ENCODE results near the gene GDF9. TPM values are rescaled to one million over a fixed set of nuclear protein-coding genes. Genes with fewer than 3 reads are reported as not detected.

The GDF9 gene
- total RNA-seq, 1 experiment from 2014 or later: 0.51 TPM

DNA sequence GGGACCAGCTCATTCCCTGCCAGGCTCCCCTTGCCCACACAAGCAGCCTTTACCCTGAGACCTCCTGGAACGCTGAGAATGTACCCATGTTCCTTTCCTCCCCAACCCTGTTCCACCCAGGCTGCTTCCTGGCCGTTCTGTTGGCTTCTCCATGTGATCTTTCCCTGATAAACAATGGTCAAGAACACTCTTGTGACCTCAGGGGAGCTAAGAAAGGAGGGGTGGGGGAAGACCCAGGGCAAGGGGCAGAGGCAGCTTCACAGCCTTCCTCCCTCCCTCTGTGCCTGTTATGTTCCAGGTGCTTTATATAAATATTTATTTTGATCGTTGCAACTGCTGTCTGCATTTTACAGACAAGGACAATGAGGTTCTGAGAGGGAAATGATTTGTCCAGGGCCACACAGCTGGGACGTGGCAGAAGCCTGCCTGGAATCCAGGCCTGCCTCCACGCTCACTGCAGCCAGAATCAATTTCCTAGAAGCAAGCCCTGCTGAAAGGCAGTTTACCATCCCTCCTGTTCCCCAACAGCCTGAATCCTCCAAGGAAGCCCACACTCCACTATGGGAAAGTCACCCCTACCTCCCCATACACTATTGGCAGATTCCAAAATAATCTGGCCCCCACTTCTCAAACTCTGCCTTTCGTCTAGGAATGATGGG lies 39.7 kb downstream of the GDF9 start:
- Mint-ChIP-seq H3K4me1 (ENCODE audit: insufficient read depth, unreplicated experiment) (peaks cover 20% of the 10 kb centered on the region), H3K27ac (ENCODE audit: low read depth, unreplicated experiment) (no peak overlapping the region), H3K4me3 (ENCODE audit: unreplicated experiment) (no peak overlapping the region), H3K27me3 (ENCODE audit: insufficient read depth, unreplicated experiment) (no peaks in the 10 kb centered on the region), H3K36me3 (ENCODE audit: insufficient read depth, unreplicated experiment) (peaks cover 34% of the 10 kb centered on the region), H3K9me3 (ENCODE audit: unreplicated experiment) (no peaks in the 10 kb centered on the region)
- CTCF ChIA-PET: interaction anchor here (0.6 to 10.4 kb wide), 8 partner anchors 9 to 300 kb away, joined by 3 to 211 read pairs (median 10); partner anchors contain the start of genes GDF9 and UQCRQ
- no peak for TF ChIP-seq CTCF (IDR thresholded peaks at IDR 0.05; ENCODE audit: unreplicated experiment)
- no peak for DNase-seq (ENCODE audit: unreplicated experiment)
- intact Hi-C loops (cut with micrococcal nuclease): no loop called here
- POLR2A ChIA-PET: interaction anchor here (0.6 to 10.9 kb wide), 5 partner anchors 8 to 630 kb away, joined by 3 to 176 read pairs (median 3); partner anchors contain the start of genes GDF9, LEAP2 and UQCRQ
- no TSS peak for BruUV-seq (replicated peaks)

GRCh38 chr5:132825834-132826391 lies 40.4 kb downstream of the GDF9 start:
- Mint-ChIP-seq H3K4me1 (ENCODE audit: insufficient read depth, unreplicated experiment) (peaks cover 14% of the 10 kb centered on the region), H3K9me3 (ENCODE audit: unreplicated experiment) (no peaks in the 10 kb centered on the region), H3K36me3 (ENCODE audit: insufficient read depth, unreplicated experiment) (peaks cover 30% of the 10 kb centered on the region), H3K27me3 (ENCODE audit: insufficient read depth, unreplicated experiment) (no peaks in the 10 kb centered on the region), H3K27ac (ENCODE audit: low read depth, unreplicated experiment) (no peak overlapping the region), H3K4me3 (ENCODE audit: unreplicated experiment) (no peak overlapping the region)
- BruUV-seq (replicated peaks): no TSS peak
- POLR2A ChIA-PET: interaction anchor here (0.6 to 1.3 kb wide), 3 partner anchors 58 to 631 kb away, joined by 3 read pairs; no protein-coding TSS in a partner anchor
- TF ChIP-seq CTCF (IDR thresholded peaks at IDR 0.05; ENCODE audit: unreplicated experiment): no peak
- intact Hi-C loops (cut with micrococcal nuclease): no loop called here
- DNase-seq (ENCODE audit: unreplicated experiment): no peak
- CTCF ChIA-PET: interaction anchor here (0.6 to 10.4 kb wide), 7 partner anchors 8 to 299 kb away, joined by 3 to 211 read pairs (median 4); partner anchors contain the start of genes GDF9 and UQCRQ

DNA sequence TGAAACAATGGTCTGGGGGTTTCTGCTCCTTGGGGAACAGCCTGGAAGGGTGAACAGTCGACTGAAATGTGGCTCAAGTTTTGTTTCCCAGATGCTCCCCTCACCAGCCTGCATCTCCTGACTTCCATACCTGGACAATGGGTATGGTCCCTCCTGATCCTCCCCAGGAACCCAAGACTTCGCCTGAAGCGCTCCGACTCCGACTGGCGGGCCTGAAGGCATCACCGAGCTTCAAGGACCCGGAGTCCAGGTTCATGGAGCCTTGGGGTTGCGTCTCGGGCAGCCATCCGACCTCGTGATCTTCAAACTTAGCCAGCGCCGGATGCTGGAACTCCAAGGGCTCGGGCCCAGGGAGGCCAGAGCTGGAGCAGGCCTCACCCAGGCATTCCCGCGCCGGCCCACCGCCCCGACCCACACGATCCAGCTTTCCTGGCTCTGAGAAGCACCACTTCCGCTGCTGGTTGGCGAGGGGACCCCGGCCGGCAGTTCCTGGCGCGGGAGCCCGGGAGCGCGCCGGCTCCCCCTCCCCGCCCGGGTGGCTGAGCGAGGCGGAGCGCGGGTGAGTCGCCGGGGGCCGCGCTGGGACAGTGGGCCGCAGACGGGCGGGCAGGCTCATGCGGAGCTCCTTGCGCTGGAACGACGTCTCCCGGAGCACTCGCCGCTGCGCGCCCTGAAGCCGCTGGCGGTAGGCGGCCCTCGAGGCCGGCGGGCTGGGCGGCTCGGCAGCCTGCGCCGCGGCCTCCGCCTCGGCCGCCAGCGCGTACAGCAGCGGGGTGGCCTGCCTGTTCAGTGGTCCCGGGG lies 41.0 kb downstream of the GDF9 start:
- BruUV-seq (replicated peaks): no TSS peak
- intact Hi-C loops (cut with micrococcal nuclease): no loop called here
- TF ChIP-seq CTCF (IDR thresholded peaks at IDR 0.05; ENCODE audit: unreplicated experiment): no peak
- ChIA-PET POLR2A (interaction anchor here (0.6 to 1.0 kb wide), 3 partner anchors 43 to 99 kb away, joined by 3 read pairs; no protein-coding TSS in a partner anchor), CTCF (interaction anchor here (0.7 to 6.1 kb wide), 6 partner anchors 8 to 298 kb away, joined by 3 to 72 read pairs (median 5); no protein-coding TSS in a partner anchor)
- H3K4me1 Mint-ChIP-seq (ENCODE audit: insufficient read depth, unreplicated experiment): peaks cover 14% of the 10 kb centered on the region
- H3K27me3 Mint-ChIP-seq (ENCODE audit: insufficient read depth, unreplicated experiment): no peaks in the 10 kb centered on the region
- no peak overlapping the region for H3K27ac Mint-ChIP-seq (ENCODE audit: low read depth, unreplicated experiment)
- no peaks in the 10 kb centered on the region for H3K9me3 Mint-ChIP-seq (ENCODE audit: unreplicated experiment)
- no peak overlapping the region for H3K4me3 Mint-ChIP-seq (ENCODE audit: unreplicated experiment)
- no peak for DNase-seq (ENCODE audit: unreplicated experiment)
- H3K36me3 Mint-ChIP-seq (ENCODE audit: insufficient read depth, unreplicated experiment): peaks cover 30% of the 10 kb centered on the region

All from MCF 10A (cell line).